Activated CD4-positive, alpha-beta T cell treated with anti-CD3 and anti-CD28 coated beads for 4 hours (primary cell): ENCODE measurements around the gene OR2A7.
"Not testable (repeated sequence)": the region's sequence is repeated elsewhere in the genome, so short reads cannot be mapped to it uniquely, and the experiment has no call there.

Experiments
- DNase-seq, 2 donors: peaks; one replicate each; pipeline ENCODE4 v3.0.0-alpha.2; 2020

Gene OR2A7

DNA sequence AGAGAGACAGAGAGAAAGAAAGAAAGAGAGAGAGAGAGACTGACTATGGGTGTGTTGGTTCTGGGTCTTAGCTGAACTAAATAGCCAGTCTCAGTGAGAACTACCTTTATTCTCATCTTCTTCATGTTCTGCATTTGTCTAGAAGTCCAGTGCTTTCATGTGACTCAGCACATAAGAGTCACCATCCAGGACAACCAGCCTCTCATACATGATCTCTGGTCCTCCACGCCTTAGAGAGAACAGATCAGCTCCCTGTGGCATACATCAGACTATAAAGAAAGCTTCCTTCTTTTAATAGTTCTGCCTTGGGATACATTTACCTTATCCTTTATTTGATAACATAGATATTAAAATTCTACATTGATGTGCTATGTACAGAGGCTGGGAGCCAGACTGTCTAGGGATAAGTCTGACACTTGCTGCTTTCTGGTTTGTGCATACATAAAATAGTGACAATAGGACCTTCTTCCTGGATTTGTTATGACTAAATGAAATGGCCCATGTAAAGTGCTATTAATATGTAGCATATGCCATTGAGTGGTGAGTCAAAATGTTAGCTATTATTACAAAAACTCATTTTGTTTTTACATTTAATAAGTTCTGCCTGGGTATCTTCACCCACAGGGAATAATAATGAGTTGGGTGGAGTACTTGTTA, 16.8 kb downstream of the OR2A7 start:
- DNase-seq: not testable (repeated sequence)

DNA sequence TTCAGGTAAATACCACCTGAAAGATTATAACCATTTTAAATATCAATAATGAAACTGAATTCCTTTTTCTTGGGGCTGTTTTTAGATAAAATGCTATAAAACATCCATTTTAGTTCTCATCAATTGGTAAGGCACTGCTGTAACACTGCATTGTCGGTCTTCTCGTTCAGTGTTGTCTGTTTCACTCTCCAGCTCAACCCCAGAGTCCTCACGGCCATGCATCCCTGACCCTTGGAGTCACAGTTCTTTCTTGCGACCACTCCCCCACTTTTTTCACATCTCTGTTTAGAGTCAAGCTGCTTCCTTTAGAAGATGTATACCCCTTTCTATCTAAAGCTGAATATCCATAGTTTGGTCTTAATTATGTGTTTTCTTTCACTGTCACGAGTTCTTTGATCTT, 17.6 kb downstream of the OR2A7 start:
- DNase-seq: not testable (repeated sequence)

DNA sequence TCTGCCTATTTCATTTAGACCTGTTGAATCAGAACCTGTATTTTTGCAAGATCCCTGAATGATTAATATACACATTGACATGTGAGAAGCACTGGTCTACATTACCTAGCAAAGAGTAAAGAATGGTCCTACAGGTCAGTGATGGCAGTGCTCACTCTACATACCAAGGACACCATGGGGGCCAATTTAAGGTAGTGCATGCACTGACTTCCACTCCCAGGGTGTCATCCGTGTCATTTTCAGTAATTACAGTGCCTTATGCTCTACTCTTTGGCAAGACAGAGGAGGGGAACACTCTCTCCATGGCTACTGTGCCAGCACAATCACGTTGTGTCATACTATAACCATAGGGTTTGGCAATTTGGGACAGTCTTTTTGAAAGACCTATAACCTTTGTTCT, 19.2 kb downstream of the OR2A7 start:
- not testable (repeated sequence) for DNase-seq

DNA sequence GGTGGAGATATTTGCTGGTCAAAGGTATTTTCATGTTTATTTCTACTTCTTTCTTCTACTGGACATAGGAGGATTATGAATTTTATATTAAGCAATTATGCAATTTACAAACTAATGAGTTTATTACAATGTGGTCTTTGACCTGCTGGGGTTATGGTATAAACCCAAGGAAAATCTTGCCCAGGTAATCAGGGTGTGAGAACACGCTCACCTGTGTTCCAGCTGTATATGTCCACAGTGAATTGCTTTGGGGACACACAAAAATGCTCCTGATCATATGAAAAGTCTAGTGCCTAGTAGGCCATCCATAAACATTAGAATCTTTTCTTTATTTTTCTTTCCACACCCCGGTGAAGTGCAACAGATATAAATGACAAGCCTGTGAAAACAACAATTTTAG, 25.2 kb downstream of the OR2A7 start, which contains the start of gene OR2A42:
TSS of gene OR2A42 (minus strand) at position 241 of the 400 bp plus-strand sequence. CDS start 6,762 bp downstream, outside the sequence.
- not testable (repeated sequence) for DNase-seq

DNA sequence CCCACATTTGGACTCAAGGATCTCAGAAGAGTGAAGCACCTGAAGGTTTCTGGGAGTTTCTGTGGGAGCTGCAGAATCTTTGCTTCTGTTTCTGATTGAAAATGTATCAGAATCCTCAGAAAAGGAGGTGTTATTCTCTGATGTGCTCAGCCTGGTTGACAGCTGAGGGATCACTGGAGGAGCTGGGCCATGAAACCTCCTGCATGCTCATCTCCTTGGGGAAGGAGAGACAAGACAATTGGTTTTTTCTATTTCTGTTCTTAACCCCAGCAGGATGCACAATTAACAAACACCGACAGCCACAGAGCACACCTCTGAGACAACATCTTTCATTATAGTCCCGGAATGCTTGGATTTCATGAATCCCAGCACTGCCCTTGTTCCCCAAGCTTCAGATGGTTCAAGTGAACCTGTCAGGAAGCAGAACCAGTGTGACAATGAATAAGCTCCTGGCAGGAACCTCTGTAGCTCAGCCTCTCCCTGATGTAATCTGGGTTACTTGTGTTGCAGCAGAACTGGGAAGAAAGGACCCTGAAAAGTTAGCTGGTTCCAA, 26.0 kb downstream of the OR2A7 start:
- not testable (repeated sequence) for DNase-seq

DNA sequence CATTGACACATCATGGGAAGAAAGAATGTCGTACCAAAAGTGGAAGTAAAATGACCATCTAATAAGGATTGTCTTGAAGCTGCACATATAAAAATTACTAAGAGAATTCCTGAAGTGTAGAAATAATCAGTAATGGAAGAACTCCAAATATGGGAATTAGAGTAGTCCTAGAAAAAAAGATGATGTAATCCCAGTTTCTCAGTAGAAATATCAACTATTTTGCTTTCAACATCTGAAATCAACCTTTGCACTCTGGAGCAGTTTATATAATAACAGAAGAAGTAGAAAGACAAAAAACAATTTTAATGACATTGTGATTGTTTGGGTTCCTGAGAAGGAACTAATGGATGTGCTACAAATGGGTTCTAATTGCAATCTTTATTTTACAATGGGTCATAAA, 31.6 kb downstream of the OR2A7 start:
- not testable (repeated sequence) for DNase-seq

DNA sequence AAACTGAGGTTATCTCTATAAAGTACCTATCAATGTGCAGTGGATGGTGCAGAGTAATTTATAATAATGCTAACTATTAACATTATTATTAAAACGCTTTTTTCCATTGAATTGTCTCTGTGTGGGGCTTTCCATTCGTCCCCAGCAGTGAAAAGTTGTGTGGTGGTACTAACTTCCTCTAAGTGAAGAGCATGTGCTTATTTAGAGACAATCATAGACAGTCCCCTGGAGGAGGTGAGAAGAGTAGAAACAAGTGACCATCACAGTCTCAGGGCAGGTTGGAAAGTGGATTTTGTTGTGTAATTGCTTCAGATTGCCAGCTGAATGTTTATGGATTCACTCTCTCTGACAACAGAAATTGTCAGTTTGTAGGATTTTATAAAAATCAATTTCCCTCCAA, 33.6 kb downstream of the OR2A7 start:
- not testable (repeated sequence) for DNase-seq

DNA sequence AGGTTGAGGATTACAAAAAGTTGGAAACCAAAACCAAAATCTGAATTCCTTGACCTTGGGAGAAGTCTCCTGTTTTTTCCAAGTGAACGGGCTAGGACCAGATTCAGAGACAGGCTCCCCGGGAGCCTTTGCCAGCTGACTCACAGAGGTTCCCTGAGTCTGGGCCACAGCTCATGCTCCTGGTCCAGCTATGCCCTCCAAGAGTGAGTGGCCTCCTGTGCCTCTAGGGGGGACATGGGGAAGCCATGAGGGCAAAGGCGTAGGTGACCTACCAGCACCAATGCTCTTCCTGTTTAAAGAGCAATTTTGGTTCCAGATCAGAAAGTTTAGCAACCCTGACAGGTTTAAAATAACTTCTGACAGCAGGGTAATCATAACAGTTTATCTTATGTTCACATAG, 35.8 kb downstream of the OR2A7 start:
- DNase-seq: not testable (repeated sequence)

DNA sequence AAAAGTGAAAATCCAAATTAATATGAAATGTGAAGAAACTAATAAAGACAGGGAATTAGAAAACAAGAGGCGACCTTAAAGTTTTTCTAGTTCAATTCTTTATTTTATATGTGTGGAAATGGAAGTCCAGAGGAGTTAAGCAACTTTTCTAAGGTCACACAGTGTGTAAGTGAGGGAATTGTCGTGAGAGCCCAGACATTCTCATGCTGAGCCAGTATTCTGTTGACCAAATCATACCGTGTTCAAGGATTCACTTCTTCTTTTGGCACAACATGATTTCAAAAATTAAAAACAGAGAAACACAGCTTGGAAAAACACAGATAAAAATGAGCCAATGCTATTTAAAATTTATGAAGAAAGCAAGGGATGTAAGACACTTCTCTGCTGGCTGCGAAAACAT, 37.7 kb downstream of the OR2A7 start:
- DNase-seq: not testable (repeated sequence)

DNA sequence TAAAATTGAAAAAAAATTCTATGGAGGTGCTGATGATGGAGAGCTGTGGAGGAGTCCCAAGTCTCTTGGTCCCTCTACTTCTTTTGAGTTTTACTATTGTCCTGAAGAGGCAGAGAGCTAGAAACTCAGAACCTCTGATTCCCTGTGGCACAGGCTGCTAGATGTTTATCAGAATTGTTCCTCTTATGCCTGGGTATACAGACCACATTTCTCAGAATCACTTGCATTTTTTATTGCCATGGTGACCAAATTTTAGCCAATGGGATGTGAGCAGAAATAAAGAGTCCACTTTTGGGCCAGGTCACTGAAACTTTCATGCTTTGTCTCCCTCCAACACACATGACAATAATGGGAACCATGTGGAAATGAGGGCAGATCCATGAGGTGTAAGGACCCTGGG, 40.9 kb downstream of the OR2A7 start:
- DNase-seq: not testable (repeated sequence)

DNA sequence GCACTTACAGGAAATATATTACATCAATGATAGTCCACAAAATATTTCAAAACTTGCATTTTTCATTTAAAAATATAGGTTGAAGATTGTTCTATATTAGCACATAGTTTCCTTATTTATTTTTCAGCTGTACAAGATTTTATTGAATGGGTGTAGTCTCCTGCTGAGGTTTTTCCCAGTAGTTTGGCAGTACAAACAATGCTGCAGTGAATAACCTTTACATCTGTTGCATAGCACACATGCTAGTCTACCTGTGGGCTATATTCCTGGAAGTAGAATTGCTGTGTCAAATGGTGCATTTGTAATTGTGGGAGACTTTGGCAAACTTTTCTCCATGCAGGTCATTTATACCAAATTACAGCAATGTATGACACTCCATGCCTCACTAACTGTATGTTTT, 44.1 kb downstream of the OR2A7 start:
- DNase-seq: not testable (repeated sequence)

DNA sequence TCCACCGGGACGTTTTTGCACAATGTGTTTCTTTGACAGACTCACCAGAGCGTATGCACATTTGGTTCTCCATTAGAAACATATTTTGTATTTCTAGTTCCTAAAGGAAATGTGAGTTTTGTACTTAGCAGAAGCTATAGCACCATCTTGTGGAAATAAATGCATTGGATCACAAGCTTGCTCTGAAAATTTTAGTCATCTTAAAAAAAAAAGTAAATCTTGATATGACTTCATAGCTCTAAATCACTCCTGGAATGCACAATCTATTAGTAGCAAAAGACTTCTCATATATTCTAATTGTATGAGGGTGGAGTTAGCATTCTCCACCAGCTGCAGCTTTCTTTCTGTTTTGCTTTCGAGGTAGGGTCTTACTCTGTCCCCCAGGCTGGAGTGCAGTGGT, 45.4 kb downstream of the OR2A7 start:
- not testable (repeated sequence) for DNase-seq

DNA sequence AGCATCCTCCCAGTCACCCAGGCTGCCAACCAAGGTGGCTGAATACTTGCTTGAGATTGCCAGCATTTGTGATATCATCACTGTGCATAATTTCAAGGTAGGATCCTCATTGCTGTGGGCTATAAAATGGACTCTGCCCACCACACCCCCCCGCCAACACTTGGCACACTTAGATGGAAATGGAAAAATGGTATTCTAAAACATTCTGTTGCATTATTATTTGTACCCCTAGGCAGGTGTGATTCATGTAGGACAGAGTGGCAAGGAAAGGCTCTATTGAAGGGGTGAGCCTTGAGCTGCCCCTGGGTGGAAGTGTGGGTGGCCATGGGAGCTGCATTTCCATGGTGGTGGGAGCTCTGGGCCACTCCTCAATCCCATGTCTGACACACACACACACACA, 46.0 kb downstream of the OR2A7 start:
- DNase-seq: not testable (repeated sequence)

DNA sequence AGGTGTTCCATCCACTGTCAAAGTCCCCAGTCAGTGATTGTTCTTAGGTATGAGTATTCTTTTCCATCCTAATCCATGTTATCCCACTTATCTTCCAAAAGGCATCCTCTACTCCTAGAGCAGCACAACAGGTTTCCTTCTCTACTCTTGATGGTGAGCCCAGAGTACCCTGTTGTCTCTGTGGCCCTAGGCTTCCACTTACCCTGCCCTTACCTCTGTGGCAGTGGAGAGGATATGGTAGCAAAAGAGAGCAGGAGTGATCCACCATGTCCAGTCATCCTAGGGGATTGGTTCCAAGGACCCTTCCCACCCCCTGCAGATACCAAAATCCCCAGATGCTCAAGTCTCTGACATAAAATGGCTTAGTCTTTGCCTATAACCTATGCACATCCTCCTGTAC, 47.4 kb downstream of the OR2A7 start:
- not testable (repeated sequence) for DNase-seq
